ACHN (cell line): ENCODE data around the gene RBFOX2.
A peak's percentile ranks its signal among the peaks of the same experiment; 100 is the strongest.

Experiments
- DNase-seq: peaks from one replicate; pipeline ENCODE4 v3.0.0-alpha.2; 2015
- in situ Hi-C: cut with HindIII; loops from 2 replicates; pipeline ENCODE4 v1.10.0; 2017; ENCODE audit warnings: low sequenced_read_pairs, low pct_ligation_motif_present, low pct_unique_long_range_greater_than_20kb

RBFOX2 gene

DNA sequence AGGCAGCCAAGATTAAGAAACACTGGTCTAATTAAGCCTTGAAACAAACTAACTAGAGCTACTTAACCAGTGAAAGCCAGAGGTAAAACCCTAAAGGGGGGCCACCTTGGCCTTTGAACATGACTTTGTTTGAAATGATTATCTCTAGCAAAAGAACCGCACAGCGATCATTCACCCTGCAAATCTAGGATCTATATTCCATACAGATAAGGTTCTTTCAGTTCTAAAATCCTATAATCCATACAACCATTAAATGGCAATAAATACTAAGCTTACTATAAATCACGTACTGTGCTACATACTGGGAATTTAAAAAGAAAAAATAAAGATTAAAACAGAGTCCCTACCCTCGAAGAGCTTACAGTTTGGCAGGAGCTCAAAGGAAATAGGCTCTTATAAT lies 40.6 kb downstream of the RBFOX2 start:
- in situ Hi-C loops, result no loop called here

DNA sequence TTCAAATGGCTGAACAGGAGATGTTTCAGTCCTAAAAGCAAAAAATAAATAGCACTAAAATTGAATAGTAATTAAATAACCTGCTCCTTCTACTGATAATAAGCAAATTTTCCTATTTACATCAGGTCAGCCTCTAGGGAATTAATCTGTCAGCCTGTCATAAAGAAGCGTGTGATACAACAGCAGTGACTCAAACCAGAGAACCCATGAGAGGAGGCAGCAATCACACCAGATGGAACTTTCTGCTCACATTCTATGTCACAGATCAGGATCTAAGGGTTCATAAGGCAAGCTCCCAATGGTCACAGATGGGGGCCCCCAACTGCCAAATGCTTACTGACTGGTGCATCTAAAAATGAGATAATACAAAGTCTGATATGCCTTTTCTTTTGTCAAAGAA lies 41.1 kb downstream of the RBFOX2 start:
- in situ Hi-C loops, result no loop called here
- DNase-seq, result no peak

More for the DNA sequence above, 40.6 kb downstream of the RBFOX2 start:
- DNase-seq, result no peak

DNA sequence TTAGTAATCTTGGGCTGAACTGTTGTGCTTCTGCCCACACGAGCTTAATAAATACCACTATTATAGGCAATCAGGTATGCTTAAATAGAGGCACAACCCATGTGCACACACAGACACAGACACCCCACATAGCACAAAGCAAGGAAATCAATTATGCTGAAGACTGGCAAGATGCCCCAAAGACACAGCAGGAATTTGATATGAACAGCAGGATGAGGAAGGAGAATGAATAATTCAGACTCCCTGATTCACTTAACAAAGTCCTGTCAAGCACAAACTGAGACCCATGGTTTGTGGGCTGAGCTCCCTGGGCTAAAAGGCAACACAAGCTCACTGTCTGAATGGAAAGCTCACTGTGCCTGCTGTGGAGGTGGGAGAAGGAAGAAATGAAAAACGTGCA lies 42.5 kb downstream of the RBFOX2 start:
- DNase-seq, result no peak
- in situ Hi-C loops, result no loop called here

DNA sequence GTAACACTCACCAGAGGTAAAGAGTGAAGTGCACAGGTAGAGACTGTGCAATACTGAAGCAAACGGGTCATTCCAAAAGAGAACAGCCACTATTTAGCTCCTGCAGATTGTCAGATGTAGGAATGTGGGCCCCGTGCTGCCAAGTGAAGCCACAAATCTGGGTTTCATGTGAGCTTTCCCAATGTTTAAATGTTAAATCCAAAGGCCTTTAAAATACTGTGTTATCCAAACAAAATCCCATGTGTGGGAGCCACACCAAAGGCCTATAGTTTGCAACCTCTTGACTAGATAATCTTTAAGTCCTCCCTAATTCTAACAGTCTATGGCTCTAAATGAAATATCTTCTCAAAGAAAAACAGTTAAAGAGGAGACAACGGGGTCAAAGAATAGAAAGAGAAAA lies 43.3 kb downstream of the RBFOX2 start:
- DNase-seq, result no peak
- in situ Hi-C loops, result no loop called here

DNA sequence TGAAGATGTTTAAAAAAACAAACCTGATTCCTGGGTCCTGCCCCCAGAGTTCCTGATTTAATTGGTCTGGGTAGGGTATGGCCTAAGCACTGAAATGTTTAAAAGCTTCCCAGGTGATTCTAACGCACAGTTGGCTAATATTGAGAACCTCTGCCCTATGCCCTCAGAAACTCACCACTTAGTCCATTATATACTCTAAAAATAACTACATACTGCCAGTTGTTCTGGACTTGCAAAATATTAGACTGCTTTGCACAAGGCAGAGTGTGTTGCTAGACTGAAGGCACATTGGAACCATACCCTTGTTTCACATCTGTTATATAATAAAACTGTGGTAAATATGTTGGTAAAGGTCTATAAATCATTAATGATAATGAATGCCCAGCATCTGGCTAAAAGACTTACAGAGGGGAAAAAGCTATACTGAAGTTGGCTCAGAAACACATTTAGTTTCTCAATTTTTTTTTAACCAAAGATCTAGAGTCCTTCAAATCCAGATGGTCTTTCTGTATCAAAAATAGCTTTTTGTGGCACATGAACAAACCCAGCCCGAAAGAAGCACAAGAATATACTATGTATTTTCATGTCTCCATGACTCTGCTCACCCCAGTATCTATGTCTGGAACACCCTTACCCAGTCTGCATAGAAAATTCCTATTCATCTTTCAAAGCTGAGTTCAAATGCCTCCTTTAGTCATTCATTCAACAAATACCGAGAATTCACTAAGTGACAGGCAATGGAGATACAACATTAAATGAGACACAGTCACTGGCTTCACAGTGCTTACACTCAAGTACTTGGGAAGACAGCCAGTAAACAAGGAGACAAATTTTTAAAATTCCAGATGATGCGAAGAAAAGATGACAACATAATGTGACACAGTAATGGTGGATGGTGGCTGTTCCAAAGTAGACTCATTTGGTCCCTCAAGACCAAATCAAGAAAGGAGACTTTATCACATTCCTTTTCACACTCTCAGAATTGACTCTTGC lies 44.1 kb downstream of the RBFOX2 start:
- in situ Hi-C loops, result no loop called here
- DNase-seq, result no peak

DNA sequence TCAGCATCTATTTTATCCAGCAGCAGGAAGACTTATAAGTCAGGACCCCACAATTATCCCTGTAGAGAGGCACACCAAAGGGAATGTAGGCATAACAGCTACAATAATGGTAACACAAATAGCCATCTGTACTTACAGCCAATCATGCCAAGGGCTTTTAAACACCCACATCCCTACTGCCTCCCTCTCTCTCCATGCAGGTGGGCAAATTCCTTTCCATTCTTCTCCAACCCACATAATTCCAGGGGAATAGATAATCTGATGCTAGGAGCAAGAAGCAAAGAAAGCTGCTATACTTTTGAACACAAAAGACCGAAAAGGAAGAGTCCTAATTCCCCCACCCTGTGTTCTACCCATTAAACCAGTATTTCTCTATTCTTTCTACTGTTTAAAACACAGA lies 46.7 kb downstream of the RBFOX2 start:
- in situ Hi-C loops, result no loop called here
- no peak for DNase-seq

DNA sequence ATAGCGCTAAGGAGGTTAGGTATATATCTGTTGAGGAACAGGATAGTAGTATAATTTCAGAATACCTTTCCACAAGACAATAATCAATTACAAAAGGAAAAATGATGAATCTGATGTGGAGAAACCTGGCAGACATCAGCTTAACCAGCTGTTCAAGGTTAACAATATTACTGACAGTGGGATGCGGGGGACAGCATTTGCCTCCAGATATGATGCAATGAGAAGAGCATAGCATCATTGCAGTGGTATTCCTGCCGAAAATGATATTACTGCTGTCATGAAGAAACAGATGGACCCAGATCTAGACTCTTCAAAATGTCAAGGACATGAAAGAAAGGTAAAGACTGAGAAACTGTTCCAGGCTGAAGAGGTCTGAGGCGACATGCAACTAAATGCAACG lies 49.7 kb downstream of the RBFOX2 start:
- in situ Hi-C loops, result no loop called here
- DNase-seq, result no peak

DNA sequence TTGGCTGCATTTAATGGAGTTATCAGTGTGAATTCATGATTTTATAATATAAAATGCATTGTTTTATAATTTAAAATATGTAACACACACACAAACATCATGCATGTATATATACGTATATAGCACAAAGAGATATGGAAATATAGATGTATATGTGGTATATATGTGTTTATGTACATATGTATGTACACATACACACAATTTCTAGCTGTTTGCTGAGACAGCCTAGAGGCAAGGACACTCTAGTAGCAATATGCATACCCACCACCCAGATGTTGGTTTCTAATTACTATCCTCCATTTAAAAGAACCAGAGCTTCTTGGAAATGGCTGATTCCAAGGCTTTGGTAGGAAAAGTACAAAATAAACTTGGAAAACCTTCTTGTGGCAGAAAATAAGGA lies 50.4 kb downstream of the RBFOX2 start:
- in situ Hi-C loops, result no loop called here
- no peak for DNase-seq

DNA sequence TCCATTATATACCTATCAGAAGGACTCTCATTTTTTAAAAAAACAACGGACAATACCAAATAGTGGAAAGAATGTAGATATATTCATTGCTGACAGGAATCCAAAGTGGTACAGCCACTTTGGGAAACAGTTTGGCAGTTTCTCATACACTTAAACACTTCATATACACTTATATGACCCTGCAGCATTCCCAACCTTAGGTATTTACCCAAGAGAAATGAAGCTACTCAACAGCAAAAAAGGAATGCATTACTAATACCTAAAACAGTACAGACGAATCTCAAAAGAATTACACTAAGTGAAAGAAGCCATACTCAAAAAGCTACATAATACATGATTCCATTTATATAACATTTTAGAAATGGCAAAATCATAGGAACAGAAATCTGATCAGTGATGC lies 51.5 kb downstream of the RBFOX2 start:
- no peak for DNase-seq
- in situ Hi-C loops, result no loop called here

DNA sequence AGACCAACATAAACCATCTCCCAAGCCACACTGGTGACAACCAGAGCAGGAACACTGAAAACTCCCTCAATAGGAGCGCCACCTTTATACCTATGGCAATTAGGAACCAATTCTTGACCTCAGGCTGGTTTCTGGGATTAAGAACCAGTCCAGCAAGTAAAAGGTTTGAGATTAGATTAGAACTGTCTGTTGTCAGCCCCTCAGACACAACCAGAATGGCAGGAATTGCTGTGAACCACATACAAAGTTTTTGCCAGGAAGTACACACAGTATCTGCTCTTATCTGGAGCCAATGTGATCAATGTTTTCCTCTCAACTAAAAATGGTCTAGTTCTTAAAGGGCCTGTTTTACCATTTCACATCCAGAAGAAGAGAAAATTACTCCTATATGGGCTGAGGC lies 55.2 kb downstream of the RBFOX2 start:
- in situ Hi-C loops, result no loop called here
- no peak for DNase-seq

DNA sequence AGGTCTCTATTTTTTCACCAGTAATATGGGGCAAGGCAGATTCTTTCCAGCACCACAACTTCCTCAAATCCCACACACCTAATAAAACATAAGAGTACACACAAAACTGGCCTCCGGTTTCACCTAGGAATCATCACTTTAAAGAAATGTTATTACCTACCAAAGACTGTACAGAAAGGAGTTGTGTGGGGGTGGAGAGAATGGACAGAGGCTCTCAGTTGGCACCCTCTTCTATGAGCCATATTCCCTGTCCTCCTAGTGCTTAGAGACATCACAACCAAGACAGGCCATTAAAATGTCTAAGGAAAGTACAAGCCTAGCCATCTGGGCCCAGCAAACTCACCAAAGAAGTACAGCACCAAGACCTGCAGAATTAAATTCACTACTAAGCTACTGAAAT lies 56.1 kb downstream of the RBFOX2 start:
- in situ Hi-C loops, result no loop called here
- DNase-seq, result no peak

DNA sequence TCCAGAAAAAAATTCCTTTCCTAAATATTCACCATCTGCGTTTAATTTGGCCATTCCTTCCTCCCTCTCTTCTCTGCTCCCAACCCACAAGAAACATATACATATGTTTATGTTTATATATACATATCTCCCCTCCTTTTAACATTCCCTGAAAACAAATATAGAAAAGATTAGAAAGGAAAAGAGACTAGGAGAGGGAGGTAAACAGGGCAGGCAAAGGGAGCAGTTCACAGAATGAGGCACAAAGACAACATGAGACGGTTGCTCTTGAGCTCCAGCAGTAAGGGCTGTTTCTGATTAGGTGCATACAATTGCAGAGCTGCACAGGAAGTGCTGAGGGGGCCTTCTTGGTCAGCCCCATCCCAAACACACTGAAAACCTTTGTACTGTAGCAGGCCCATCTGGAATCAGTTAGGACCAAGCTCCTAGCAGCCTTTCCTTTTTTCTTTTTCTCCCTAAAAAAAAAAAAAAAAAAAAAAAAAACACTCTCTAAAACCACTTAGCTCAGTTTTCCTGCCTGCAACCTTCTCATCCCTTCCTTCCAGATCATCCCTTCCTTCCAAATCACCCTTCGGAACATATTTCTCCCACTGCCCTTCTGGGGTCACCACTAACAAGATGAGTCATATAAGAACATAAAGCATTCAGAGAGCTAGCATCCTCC lies 57.0 kb downstream of the RBFOX2 start:
- DNase-seq, result no peak
- in situ Hi-C loops, result no loop called here

DNA sequence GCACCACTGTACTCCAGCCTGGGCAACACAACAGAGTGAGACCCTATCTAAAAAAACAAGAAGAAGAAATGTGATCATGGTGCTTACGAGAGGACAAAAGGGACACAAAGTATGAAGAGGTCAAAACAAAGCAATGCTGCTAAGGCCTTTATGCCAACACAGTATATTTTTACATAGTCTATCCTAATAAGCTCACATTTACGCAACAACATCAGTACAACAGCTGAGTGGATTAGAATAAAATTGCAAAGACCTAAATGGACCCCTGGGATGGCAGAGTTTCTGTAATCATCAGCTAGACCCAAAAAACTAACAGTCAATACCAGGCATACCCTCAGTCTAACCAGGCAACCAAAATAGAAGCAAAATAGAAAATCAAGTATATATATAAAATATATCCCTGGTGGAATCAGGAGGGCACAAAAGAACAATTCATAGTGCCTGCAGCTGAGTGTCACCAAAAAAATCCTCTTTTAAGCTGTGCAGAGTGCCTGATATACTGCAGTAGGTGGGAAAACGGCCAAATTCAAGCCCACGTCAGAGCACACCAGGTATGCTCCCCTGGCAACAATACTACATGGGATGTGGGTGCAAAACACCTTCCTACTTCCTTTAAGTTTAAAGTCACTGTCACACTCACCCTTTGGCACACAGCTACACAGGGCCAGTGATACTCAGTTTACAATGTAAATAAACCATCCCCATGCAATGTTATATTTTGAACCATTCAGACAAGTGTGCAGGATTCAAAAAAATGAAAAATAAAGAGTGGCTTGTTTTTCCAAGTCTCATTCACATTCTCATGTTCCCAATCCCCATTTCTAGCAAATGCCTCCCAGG lies 57.8 kb downstream of the RBFOX2 start:
- in situ Hi-C loops, result no loop called here
- no peak for DNase-seq

DNA sequence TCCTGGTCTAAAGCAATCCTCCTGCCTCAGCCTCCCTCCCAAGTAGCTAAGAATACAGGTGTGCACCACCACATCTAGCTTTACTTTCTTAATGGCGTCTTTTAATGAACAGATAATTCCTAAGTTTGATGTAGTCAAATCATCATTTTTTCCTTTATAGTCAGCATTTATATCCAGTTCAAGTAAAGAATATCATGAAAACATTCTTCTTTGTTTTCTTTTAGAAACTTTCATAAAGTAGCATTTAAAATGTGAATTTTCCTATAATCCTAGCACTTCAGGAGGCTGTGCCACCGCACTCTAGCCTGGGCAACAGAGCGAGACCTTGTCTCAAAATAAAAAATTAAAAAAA lies 61.6 kb downstream of the RBFOX2 start:
- in situ Hi-C loops, result no loop called here
- DNase-seq, result no peak

DNA sequence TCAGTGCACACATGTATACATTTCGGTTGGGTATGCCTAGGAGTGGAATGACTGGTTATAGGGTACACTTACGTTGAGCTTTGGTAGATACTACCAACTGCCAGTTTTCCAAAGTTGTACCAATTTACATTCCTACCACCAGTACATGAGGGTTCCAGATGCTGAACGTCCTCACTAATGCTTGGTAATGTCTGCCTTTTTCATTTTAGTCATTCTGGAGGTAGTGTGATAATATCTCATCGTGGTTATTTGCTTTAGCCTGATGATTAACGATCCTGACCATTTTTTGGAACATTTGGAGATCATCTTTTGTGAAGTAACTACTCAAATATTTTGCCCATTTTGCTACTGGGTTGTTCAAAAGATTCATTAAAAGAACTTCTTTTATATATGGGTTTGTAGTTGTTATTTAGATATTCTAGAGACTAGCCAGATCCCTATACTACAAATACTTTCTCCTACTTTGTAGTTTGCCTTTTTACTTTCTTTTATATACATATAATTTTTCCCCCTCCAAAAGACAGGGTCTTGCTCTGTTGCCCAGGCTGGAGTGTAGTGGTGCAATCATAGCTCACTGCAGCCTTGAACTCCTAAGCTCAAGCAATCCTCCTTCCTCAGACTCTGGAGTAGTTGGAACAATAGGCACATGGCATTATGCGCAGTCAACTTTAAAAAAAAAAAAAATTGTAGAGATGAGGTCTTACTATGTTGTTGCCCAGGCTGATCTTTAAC lies 62.1 kb downstream of the RBFOX2 start:
- in situ Hi-C loops, result no loop called here
- DNase-seq, result no peak

DNA sequence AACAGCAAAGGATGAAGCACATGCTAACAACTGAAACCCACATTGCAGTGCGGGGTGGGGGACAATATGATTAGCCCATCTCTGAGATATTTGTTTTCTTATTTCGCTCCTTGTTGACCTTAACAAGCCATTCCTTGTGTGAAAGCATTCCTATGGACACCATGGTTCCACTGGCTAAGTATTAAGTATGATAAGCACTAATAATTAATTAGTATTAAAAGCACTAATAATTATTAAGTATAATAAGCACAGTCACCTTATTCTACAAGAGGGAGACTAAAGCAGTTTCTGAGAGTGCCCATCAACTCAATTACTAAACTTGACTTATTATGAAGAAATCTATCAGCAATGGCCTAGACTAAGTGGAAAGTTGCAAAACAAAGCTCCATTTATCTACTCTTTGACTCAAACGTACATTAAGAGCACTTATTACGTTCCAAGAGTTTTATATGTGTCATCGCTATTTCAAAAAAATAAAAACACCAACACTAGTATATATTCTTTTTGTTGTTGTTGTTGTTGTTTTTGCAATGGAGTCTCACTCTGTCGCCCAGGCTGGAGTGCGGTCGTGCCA lies 65.3 kb downstream of the RBFOX2 start:
- in situ Hi-C loops, result no loop called here
- DNase-seq, result no peak

DNA sequence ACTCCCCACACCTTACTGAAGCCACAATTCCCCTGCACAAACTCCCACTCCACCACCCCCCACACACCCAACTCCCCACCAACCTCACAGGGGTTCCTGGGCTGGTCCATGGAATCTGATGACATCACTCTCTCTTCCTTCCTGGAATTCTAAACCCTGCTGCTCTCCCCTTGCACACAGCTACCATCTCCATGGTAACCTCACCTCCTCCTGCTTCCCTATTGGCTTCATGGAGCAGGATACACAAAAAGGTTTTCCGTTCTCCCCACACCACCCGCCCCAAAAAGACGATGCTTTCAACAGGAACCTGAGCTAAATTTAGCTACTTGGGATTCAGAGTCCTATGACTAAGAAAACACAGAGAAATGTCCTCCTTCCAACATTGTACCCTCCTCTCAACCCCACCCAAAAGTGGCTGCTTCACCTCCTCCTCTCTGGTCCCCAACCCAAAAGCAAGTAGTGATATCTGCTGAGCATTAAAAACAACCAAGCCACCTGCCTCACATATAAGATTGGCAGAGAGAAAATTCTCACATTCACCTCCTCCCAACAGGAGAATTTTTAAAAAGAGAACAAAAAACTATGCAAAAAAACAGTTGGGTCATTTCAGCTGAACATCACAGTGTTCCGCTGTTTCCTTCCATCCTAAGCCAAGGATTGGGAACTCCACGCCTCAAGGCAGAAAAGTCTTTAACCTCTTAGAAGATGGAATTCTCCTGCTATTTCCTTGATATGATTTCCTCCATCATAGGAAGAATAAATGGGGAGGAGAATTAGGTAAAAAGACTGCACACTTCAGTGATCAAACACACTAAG lies 66.9 kb downstream of the RBFOX2 start:
- in situ Hi-C loops, result no loop called here
- DNase-seq, result peak; percentile 34

DNA sequence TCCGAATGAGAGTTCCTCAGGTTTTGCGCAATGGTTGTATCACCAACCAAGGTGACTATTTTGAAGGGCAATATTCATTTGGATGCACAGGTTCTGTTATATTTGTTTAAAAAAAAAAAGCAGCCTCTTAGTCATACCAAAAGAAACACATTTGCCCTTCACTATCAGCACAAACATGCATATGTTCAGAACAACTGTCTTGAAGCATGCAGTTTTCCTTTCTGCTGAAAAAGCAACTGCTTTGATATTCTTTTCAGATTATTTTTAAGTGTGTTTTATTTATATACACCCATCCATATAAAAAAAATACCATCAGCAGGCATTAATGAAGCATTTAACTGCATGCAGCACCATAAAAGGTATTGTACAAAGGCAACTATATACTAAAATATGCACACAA lies 67.8 kb downstream of the RBFOX2 start:
- DNase-seq, result no peak

More for the DNA sequence above, 67.8 kb downstream of the RBFOX2 start:
- in situ Hi-C loops, result no loop called here
